Osteoblast (primary cell): ENCODE results near the gene SEPTIN5. TPM values are rescaled to one million over a fixed set of nuclear protein-coding genes. Genes with fewer than 3 reads are reported as not detected.

Experiments used
- DNase-seq: peaks from one replicate; pipeline ENCODE4 v3.0.0; 2011; ENCODE audit warnings: low spot score, mixed read lengths; ENCODE audit not compliant: insufficient read length; ENCODE audit errors: missing footprints
- H2AFZ ChIP-seq: 2 replicates; pipeline ENCODE4 v1.6.0; 2011; ENCODE audit warnings: mild to moderate bottlenecking, low read length
- H3K27ac ChIP-seq: 2 replicates; pipeline ENCODE4 v1.5.1; 2011; ENCODE audit warnings: mild to moderate bottlenecking, low read depth, low read length, moderate library complexity
- H3K27me3 ChIP-seq: 2 replicates; pipeline ENCODE4 v1.6.0; 2012; ENCODE audit warnings: mild to moderate bottlenecking, control low read depth, inconsistent platforms, low read length, moderate library complexity; ENCODE audit not compliant: insufficient read depth
- H3K36me3 ChIP-seq: 2 replicates; pipeline ENCODE4 v1.5.1; 2011; ENCODE audit warnings: mild to moderate bottlenecking, low read length, control low read depth, moderate library complexity; ENCODE audit not compliant: insufficient read depth
- H3K4me1 ChIP-seq: 2 replicates; pipeline ENCODE4 v1.5.1; 2011; ENCODE audit warnings: mild to moderate bottlenecking, low read length, control low read depth, moderate library complexity; ENCODE audit not compliant: insufficient read depth
- H3K4me2 ChIP-seq: 2 replicates; pipeline ENCODE4 v1.6.0; 2011; ENCODE audit warnings: mild to moderate bottlenecking, low read length; ENCODE audit not compliant: insufficient read depth
- H3K4me3 ChIP-seq: fragments of 200-600 bp; sonication (generic); 3 replicates; pipeline ENCODE4 v1.5.1; 2012; ENCODE audit warnings: mild to moderate bottlenecking, low read length, inconsistent platforms; ENCODE audit not compliant: insufficient read depth
- H3K79me2 ChIP-seq: 2 replicates; pipeline ENCODE4 v1.6.0; 2012; ENCODE audit warnings: mild to moderate bottlenecking, low read length, control low read depth, inconsistent platforms; ENCODE audit not compliant: insufficient read depth
- H3K9me3 ChIP-seq: 2 replicates; pipeline ENCODE4 v1.5.1; 2011; ENCODE audit warnings: low read depth, low read length, control low read depth
- H4K20me1 ChIP-seq: 2 replicates; pipeline ENCODE4 v1.6.0; 2012; ENCODE audit warnings: mild to moderate bottlenecking, low read length, control low read depth; ENCODE audit not compliant: insufficient read depth
- total RNA-seq: library from RNA; depleted of rRNA; stranded (reverse); fragments of >200 nt; gene quantifications from 2 replicates; pipeline ENCODE4 v1.2.3, GENCODE V29; 2012
- TF ChIP-seq, protein P1 (sequence below): IDR thresholded peaks from 2 replicates; pipeline ENCODE4 v1.5.1; 2011; ENCODE audit warnings: mild to moderate bottlenecking, low read depth, low read length, moderate library complexity; ENCODE audit errors: extremely low read depth

SEPTIN5 gene
- total RNA-seq, 1 donor: 14.5 TPM

DNA sequence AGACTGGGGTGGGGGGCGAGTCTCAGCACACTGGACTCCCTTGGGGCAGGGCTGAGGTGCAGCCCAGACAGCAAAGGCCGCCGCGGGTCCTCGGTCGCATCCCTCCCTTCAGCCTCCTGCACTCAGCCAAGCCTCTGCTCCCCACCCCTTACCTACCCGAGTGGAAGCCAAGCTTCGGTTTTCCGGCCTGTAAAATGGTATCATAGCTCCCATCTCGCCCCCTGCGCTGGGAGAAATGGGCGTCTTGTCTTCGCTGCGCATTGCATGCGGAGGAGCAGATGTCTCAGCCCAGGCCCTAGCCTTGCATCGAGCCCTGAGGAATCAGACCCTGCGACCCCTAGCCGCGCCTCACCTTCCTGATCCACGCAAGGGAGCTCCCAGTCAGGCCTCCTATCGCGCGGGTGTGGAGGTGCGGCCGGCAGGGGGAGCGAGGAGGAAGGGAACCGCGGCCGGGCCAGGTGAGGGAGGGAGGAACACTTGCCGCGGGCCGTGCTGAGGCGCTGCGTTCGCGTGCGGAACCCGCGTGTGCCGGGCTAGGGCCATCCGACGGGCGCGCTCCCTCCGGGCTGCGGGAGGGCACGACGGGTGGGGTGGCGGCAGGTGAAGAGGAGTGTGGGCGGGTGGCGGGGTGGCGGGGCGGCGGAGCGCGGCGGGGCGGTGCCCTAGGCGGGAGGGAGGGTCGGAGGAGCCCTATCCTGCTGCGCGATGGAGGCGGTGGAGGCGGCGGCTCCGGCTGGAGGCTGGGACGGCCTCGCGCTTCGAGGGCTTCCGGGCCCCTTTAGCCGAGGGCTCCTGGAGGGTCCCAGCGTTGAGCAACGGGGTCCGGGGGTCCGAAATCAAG lies 42.2 kb downstream of the SEPTIN5 start:
- Histone ChIP-seq H4K20me1 (no peaks in the 10 kb centered on the region), H2AFZ (no peak overlapping the region), H3K4me3 (no peak overlapping the region), H3K79me2 (no peaks in the 10 kb centered on the region), H3K36me3 (no peaks in the 10 kb centered on the region), H3K4me2 (no peak overlapping the region), H3K27ac (no peak overlapping the region), H3K4me1 (no peaks in the 10 kb centered on the region), H3K27me3 (peaks cover 80% of the 10 kb centered on the region), H3K9me3 (no peaks in the 10 kb centered on the region)
- TF ChIP-seq, protein P1, sequence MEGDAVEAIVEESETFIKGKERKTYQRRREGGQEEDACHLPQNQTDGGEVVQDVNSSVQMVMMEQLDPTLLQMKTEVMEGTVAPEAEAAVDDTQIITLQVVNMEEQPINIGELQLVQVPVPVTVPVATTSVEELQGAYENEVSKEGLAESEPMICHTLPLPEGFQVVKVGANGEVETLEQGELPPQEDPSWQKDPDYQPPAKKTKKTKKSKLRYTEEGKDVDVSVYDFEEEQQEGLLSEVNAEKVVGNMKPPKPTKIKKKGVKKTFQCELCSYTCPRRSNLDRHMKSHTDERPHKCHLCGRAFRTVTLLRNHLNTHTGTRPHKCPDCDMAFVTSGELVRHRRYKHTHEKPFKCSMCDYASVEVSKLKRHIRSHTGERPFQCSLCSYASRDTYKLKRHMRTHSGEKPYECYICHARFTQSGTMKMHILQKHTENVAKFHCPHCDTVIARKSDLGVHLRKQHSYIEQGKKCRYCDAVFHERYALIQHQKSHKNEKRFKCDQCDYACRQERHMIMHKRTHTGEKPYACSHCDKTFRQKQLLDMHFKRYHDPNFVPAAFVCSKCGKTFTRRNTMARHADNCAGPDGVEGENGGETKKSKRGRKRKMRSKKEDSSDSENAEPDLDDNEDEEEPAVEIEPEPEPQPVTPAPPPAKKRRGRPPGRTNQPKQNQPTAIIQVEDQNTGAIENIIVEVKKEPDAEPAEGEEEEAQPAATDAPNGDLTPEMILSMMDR: no peak
- DNase-seq: no peak

DNA sequence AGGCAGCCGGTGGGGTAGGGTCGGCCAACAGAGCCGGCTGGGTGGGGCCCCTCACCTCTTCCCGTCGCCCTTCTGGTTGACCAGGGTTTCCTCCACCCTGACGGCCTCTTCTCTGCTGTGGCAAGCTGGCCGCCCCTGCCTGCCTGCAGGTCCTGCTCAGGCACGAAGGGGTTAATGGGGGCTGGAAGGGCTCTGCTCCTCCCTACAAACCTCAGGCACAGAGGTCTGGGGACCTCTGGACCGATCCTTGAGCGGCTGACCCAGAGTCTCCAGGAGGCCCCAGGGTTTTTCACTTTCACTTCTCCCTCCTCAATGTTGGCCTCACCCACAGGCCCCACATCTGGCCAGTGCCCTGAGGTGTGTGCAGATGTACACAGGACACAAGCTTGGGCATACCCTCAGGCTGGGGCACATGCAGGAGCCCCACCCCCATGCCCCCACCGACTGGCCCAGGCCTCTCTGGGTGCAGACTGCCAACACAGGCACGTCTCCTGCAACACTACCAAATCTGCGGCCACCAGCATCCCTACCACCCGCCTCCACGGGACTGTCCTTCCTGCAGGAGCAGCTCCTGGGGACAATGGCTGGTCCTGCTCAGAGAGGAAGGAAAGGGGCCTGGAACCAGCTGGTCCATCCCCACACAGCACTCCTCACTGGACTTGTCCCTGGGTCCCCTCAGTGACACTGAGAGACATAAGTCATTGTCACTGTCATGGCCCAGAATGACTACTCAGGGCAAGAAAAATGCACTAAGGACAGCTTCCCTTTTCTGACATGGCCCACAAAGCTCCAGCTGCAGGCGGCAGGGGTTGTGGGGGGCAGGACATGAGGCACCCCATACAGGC lies 43.1 kb downstream of the SEPTIN5 start:
- Histone ChIP-seq H3K4me1 (no peaks in the 10 kb centered on the region), H3K4me3 (no peak overlapping the region), H3K27me3 (peaks cover 82% of the 10 kb centered on the region), H2AFZ (no peak overlapping the region), H3K4me2 (peak overlapping the region; percentile 43), H4K20me1 (no peaks in the 10 kb centered on the region), H3K9me3 (no peaks in the 10 kb centered on the region), H3K79me2 (no peaks in the 10 kb centered on the region), H3K27ac (no peak overlapping the region), H3K36me3 (no peaks in the 10 kb centered on the region)
- no peak for DNase-seq
- TF ChIP-seq, protein P1: no peak

GRCh38 chr22:19757985-19758895 lies 43.9 kb downstream of the SEPTIN5 start:
- no peaks in the 10 kb centered on the region for H3K4me1 ChIP-seq
- TF ChIP-seq, protein P1: no peak
- H3K4me3 ChIP-seq: no peak overlapping the region
- peak; percentile 92 for DNase-seq
- H3K79me2 ChIP-seq: no peaks in the 10 kb centered on the region
- H3K36me3 ChIP-seq: no peaks in the 10 kb centered on the region
- H3K4me2 ChIP-seq: no peak overlapping the region
- peaks cover 77% of the 10 kb centered on the region for H3K27me3 ChIP-seq
- H3K9me3 ChIP-seq: no peaks in the 10 kb centered on the region
- H3K27ac ChIP-seq: no peak overlapping the region
- H2AFZ ChIP-seq: no peak overlapping the region
- no peaks in the 10 kb centered on the region for H4K20me1 ChIP-seq
